GM12875 (cell line): ENCODE data around the gene OXCT1.

ENCODE experiments used
- H3K4me3 ChIP-seq: one replicate; pipeline ENCODE4 v1.5.1; 2011; ENCODE audit warnings: low read depth, low read length, control low read depth
- CTCF ChIP-seq: IDR thresholded peaks from 2 replicates; pipeline ENCODE4 v1.5.1; 2011; ENCODE audit warnings: low read depth, mild to moderate bottlenecking, control low read depth, inconsistent platforms, low read length, moderate library complexity, borderline replicate concordance; ENCODE audit not compliant: insufficient read depth

OXCT1 gene

DNA sequence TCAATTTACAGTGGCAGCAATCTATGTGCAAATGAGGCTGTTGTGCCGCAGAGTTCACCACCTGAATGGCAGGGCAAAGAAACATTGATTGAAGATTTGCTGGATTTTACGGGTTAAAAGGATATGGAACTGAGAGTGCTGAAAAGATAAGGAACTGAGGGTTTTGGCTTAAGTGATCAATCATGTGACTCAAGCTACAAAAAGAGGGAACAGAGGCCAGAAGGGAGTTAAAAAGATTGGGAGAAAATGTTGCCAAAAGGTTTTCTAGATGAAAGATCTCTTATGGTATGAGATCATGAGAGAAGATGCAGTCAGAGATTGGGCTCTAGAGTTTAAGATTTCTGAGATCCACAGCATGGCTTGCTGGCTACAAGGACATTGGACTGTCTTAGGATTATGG is 26.0 kb upstream of the OXCT1 start:
- TF ChIP-seq CTCF = no peak
- H3K4me3 ChIP-seq = no peak overlapping the region

- TF ChIP-seq CTCF = no peak
- H3K4me3 ChIP-seq = no peak overlapping the region
These were observed 23.0 kb upstream of the OXCT1 start for GRCh38 chr5:41893074-41893851.

GRCh38 chr5:41892031-41892430 is 21.8 kb upstream of the OXCT1 start:
- TF ChIP-seq CTCF = no peak
- H3K4me3 ChIP-seq = no peak overlapping the region

DNA sequence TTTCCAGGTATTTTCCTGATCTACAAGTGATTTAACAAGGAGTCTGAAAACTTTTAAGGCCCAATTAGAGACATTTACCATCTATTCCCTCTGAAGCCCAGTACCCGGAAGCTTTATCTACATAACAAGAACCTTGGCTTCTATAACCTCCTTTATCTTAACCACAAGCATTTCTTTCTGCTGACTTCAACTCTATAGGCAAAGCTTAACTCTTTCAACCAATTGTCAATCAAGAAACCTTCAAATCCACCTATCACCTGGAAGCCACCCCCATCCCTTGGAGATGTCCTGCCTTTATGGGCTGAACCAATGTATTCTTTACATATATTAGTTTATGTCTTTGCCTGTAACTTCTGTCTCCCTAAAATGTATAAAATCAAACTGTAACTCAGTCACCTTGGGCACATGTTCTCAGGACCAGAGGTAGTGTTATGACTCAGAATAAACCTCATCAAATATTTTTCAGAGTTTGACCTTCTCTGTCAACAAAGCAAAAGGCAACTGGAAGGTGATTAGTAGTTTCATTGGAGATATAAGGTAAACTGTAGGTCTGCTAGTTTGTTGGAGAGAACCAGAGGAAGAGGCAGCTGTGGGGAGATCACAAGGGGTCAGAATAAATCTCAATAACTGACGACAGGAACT is 21.0 kb upstream of the OXCT1 start:
- TF ChIP-seq CTCF = no peak
- no peak overlapping the region for H3K4me3 ChIP-seq

GRCh38 chr5:41885286-41885685 is 15.1 kb upstream of the OXCT1 start:
- no peak for TF ChIP-seq CTCF
- no peak overlapping the region for H3K4me3 ChIP-seq

DNA sequence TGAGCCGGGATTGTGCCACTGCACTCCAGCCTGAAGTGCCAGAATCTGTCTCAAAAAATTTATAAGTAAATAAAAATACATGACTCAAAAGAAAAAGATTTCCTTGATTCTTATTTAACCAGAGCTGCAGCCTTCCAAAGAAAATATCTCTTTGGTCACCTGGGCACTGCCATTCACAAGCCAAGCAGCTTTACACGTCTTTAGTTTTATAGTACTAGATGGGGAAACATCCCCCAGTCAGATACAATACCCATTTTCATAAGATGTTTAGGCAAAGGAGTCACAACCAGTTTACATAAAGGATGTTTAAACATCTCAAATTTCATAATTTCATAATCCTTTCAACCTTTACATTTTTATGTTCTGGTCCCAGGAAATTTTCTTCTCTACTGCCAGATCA is 13.7 kb upstream of the OXCT1 start:
- TF ChIP-seq CTCF = no peak
- no peak overlapping the region for H3K4me3 ChIP-seq

DNA sequence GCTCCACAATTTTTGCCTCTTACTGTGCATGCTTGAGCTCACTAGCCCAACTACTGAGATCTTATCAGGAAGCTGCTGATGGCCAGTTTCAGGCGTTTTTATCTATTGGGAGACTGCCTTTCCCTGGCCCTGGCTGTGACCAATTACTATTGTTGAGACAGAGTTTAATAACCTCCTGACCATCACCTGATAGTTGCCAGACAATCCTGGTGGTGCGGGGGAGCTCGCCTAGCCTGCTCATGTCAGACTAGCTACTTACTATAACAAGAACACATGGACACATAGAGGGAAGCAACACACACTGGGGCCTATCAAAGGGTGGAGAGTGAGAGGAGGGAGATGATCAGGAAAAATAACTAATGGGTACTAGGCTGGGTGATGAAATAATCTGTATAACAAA is 13.0 kb upstream of the OXCT1 start:
- no peak overlapping the region for H3K4me3 ChIP-seq
- TF ChIP-seq CTCF = no peak
